Purkinje cell (primary cell): ENCODE results near the gene RNF103. TPM values are rescaled to one million over a fixed set of nuclear protein-coding genes. Genes with fewer than 3 reads are reported as not detected.

Experiments used
- polyA plus RNA-seq: library from polyadenylated mRNA; unstranded; fragments of >200 nt; fragmentation: Nextera tagmentation; gene quantifications from 2 replicates; pipeline ENCODE4 v1.2.1, GENCODE V29; 2014

Gene RNF103
- polyA plus RNA-seq = 28.5 and 32.5 TPM in 2 replicates

GRCh38 chr2:86623494-86624266, at the start of gene RNF103:
TSS of gene RNF103 (minus strand) at chr2:86623865. CDS start at chr2:86622886, 979 bp downstream.

GRCh38 chr2:86562922-86563649, 60.6 kb downstream of the RNF103 start, which contains the start of gene CHMP3:
TSS of gene CHMP3 (minus strand) at chr2:86563443. CDS start at chr2:86563348, 95 bp downstream.

Other genes starting within 250 kb of the RNF103 start
- gene KDM3A, start 182.5 kb downstream of the RNF103 start, polyA plus RNA-seq = 12.9 and 13.5 TPM in 2 replicates
- gene CHMP3, start 60.4 kb downstream of the RNF103 start, polyA plus RNA-seq = 43.6 and 63.8 TPM in 2 replicates
- 12.8 and 15.4 TPM in 2 replicates for gene RMND5A, start 96.4 kb upstream of the RNF103 start, polyA plus RNA-seq
- 2.1 and 4.4 TPM in 2 replicates for gene CD8A, start 167.0 kb upstream of the RNF103 start, polyA plus RNA-seq
- gene CD8B, start 238.0 kb upstream of the RNF103 start, polyA plus RNA-seq = not detected in 2 replicates